Measurements from ENCODE around the gene NFAM1. TPM values are rescaled to one million over a fixed set of nuclear protein-coding genes. Genes with fewer than 3 reads are reported as not detected.

Gene NFAM1
- total and polyA plus RNA-seq, 2 experiments from 2014 or later, result 0.11 to 0.49 TPM

DNA sequence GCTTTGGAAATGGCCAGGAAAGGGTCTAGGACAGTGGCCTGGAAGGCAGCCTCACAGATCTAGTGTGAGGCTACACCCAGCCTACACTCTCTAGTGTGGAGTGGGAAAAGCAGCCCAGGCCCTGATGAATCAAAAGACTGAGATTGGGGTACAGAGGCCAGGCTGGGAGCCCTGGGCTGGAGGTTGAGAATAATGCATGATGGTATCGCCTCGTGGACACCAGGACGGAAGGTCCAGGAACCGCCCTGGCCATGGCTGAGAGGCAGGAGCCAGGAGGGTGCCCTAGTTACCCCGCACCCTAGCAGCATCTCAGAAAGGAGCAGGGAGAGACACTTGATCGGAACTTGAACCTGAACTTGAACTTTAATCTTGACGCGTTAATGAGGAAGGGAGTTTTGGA is 40.5 kb upstream of the NFAM1 start:
- peaks cover 14% of the 10 kb centered on the region for H3K27me3 Mint-ChIP-seq (ENCODE audit: insufficient read depth, low read depth, poor library complexity)
- 0 out of 2 replicates have a peak, but pooled peaks cover 3% of the 10 kb centered on the region for H3K4me1 ChIP-seq (ENCODE audit: insufficient read depth)
- no peaks in the 10 kb centered on the region for H3K36me3 Mint-ChIP-seq (ENCODE audit: low read depth)
- no peaks in the 10 kb centered on the region for H4K20me1 ChIP-seq (replicated peaks; ENCODE audit: insufficient read depth)
- ATAC-seq (no peak), DNase-seq (ENCODE audit: low spot score) (no peak)
- H3K9me2 ChIP-seq (ENCODE audit: insufficient read depth), result no peaks in the 10 kb centered on the region
- no peaks in the 10 kb centered on the region for H3F3A ChIP-seq (replicated peaks; ENCODE audit: low read depth)
- no peak overlapping the region for H3K27ac ChIP-seq (ENCODE audit: low read depth)
- 0 out of 2 replicates have a peak overlapping the region, but pooled peaks have one; percentile 56 for H2AFZ ChIP-seq
- H3K79me2 ChIP-seq (replicated peaks; ENCODE audit: insufficient read depth), result no peaks in the 10 kb centered on the region
- no peaks in the 10 kb centered on the region for H3K27me3 ChIP-seq (ENCODE audit: insufficient read depth)
- H3K4me3 ChIP-seq, result no peak overlapping the region
- no peaks in the 10 kb centered on the region for H3K36me3 ChIP-seq (ENCODE audit: insufficient read depth)
- no peak overlapping the region for H3K4me3 Mint-ChIP-seq
- TF ChIP-seq, protein P1, sequence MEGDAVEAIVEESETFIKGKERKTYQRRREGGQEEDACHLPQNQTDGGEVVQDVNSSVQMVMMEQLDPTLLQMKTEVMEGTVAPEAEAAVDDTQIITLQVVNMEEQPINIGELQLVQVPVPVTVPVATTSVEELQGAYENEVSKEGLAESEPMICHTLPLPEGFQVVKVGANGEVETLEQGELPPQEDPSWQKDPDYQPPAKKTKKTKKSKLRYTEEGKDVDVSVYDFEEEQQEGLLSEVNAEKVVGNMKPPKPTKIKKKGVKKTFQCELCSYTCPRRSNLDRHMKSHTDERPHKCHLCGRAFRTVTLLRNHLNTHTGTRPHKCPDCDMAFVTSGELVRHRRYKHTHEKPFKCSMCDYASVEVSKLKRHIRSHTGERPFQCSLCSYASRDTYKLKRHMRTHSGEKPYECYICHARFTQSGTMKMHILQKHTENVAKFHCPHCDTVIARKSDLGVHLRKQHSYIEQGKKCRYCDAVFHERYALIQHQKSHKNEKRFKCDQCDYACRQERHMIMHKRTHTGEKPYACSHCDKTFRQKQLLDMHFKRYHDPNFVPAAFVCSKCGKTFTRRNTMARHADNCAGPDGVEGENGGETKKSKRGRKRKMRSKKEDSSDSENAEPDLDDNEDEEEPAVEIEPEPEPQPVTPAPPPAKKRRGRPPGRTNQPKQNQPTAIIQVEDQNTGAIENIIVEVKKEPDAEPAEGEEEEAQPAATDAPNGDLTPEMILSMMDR (conservative IDR thresholded peaks at IDR 0.05; ENCODE audit: low read depth in 2 of 2), result no peak
- H3K9me3 Mint-ChIP-seq, result no peaks in the 10 kb centered on the region
- no peak overlapping the region for H3K27ac Mint-ChIP-seq
- H3K4me1 Mint-ChIP-seq, result peaks cover 10% of the 10 kb centered on the region
- H3K4me2 ChIP-seq, result no peak overlapping the region

DNA sequence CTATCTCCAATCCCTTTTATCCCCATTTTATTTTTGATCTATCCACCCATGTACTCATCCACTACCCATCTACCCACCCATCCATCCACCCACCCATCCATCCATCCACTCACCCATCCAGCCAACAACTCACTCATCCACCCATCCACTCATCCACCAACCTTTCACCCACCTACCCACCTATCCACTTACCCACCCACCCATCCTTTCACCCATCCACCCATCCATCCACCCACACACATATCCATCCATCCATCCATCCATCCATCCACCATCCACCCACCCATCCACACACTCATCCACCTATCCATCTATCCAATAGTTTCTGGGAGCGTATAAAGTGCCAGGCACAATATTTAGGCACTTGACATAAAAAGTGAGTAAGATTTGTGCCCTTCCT is 39.2 kb upstream of the NFAM1 start:
- DNase-seq (ENCODE audit: low spot score) (no peak), ATAC-seq (no peak)
- Histone ChIP-seq H2AFZ (no peak overlapping the region), H3K36me3 (ENCODE audit: insufficient read depth) (no peaks in the 10 kb centered on the region), H3K4me2 (no peak overlapping the region), H3K79me2 (replicated peaks; ENCODE audit: insufficient read depth) (no peaks in the 10 kb centered on the region), H3K9me2 (ENCODE audit: insufficient read depth) (no peaks in the 10 kb centered on the region), H3K27ac (ENCODE audit: low read depth) (no peak overlapping the region), H3K27me3 (ENCODE audit: insufficient read depth) (no peaks in the 10 kb centered on the region), H3F3A (replicated peaks; ENCODE audit: low read depth) (no peaks in the 10 kb centered on the region), H4K20me1 (replicated peaks; ENCODE audit: insufficient read depth) (no peaks in the 10 kb centered on the region), H3K4me1 (ENCODE audit: insufficient read depth) (0 out of 2 replicates have a peak, but pooled peaks cover 3% of the 10 kb centered on the region), H3K4me3 (no peak overlapping the region)
- Mint-ChIP-seq H3K4me1 (peaks cover 10% of the 10 kb centered on the region), H3K36me3 (ENCODE audit: low read depth) (no peaks in the 10 kb centered on the region), H3K27ac (no peak overlapping the region), H3K4me3 (no peak overlapping the region), H3K9me3 (no peaks in the 10 kb centered on the region), H3K27me3 (ENCODE audit: insufficient read depth, low read depth, poor library complexity) (peaks cover 14% of the 10 kb centered on the region)
- TF ChIP-seq, protein P1 (conservative IDR thresholded peaks at IDR 0.05; ENCODE audit: low read depth in 2 of 2), result no peak
- TF ChIP-seq, protein P2, sequence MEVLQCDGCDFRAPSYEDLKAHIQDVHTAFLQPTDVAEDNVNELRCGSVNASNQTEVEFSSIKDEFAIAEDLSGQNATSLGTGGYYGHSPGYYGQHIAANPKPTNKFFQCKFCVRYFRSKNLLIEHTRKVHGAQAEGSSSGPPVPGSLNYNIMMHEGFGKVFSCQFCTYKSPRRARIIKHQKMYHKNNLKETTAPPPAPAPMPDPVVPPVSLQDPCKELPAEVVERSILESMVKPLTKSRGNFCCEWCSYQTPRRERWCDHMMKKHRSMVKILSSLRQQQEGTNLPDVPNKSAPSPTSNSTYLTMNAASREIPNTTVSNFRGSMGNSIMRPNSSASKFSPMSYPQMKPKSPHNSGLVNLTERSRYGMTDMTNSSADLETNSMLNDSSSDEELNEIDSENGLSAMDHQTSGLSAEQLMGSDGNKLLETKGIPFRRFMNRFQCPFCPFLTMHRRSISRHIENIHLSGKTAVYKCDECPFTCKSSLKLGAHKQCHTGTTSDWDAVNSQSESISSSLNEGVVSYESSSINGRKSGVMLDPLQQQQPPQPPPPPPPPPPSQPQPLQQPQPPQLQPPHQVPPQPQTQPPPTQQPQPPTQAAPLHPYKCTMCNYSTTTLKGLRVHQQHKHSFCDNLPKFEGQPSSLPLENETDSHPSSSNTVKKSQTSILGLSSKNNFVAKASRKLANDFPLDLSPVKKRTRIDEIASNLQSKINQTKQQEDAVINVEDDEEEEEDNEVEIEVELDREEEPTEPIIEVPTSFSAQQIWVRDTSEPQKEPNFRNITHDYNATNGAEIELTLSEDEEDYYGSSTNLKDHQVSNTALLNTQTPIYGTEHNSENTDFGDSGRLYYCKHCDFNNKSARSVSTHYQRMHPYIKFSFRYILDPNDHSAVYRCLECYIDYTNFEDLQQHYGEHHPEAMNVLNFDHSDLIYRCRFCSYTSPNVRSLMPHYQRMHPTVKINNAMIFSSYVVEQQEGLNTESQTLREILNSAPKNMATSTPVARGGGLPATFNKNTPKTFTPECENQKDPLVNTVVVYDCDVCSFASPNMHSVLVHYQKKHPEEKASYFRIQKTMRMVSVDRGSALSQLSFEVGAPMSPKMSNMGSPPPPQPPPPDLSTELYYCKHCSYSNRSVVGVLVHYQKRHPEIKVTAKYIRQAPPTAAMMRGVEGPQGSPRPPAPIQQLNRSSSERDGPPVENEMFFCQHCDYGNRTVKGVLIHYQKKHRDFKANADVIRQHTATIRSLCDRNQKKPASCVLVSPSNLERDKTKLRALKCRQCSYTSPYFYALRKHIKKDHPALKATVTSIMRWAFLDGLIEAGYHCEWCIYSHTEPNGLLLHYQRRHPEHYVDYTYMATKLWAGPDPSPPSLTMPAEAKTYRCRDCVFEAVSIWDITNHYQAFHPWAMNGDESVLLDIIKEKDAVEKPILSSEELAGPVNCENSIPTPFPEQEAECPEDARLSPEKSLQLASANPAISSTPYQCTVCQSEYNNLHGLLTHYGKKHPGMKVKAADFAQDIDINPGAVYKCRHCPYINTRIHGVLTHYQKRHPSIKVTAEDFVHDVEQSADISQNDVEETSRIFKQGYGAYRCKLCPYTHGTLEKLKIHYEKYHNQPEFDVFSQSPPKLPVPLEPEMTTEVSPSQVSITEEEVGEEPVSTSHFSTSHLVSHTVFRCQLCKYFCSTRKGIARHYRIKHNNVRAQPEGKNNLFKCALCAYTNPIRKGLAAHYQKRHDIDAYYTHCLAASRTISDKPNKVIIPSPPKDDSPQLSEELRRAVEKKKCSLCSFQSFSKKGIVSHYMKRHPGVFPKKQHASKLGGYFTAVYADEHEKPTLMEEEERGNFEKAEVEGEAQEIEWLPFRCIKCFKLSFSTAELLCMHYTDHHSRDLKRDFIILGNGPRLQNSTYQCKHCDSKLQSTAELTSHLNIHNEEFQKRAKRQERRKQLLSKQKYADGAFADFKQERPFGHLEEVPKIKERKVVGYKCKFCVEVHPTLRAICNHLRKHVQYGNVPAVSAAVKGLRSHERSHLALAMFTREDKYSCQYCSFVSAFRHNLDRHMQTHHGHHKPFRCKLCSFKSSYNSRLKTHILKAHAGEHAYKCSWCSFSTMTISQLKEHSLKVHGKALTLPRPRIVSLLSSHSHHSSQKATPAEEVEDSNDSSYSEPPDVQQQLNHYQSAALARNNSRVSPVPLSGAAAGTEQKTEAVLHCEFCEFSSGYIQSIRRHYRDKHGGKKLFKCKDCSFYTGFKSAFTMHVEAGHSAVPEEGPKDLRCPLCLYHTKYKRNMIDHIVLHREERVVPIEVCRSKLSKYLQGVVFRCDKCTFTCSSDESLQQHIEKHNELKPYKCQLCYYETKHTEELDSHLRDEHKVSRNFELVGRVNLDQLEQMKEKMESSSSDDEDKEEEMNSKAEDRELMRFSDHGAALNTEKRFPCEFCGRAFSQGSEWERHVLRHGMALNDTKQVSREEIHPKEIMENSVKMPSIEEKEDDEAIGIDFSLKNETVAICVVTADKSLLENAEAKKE (CRISPR knock-in tag; IDR thresholded peaks at IDR 0.05), result no peak
- TF ChIP-seq STAT1 (IDR thresholded peaks at IDR 0.05; ENCODE audit: unreplicated experiment), result no peak
- TF ChIP-seq, protein P3, sequence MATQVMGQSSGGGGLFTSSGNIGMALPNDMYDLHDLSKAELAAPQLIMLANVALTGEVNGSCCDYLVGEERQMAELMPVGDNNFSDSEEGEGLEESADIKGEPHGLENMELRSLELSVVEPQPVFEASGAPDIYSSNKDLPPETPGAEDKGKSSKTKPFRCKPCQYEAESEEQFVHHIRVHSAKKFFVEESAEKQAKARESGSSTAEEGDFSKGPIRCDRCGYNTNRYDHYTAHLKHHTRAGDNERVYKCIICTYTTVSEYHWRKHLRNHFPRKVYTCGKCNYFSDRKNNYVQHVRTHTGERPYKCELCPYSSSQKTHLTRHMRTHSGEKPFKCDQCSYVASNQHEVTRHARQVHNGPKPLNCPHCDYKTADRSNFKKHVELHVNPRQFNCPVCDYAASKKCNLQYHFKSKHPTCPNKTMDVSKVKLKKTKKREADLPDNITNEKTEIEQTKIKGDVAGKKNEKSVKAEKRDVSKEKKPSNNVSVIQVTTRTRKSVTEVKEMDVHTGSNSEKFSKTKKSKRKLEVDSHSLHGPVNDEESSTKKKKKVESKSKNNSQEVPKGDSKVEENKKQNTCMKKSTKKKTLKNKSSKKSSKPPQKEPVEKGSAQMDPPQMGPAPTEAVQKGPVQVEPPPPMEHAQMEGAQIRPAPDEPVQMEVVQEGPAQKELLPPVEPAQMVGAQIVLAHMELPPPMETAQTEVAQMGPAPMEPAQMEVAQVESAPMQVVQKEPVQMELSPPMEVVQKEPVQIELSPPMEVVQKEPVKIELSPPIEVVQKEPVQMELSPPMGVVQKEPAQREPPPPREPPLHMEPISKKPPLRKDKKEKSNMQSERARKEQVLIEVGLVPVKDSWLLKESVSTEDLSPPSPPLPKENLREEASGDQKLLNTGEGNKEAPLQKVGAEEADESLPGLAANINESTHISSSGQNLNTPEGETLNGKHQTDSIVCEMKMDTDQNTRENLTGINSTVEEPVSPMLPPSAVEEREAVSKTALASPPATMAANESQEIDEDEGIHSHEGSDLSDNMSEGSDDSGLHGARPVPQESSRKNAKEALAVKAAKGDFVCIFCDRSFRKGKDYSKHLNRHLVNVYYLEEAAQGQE (IDR thresholded peaks at IDR 0.05; ENCODE audit: unreplicated experiment), result no peak
- no peak for TF ChIP-seq JUNB (IDR thresholded peaks at IDR 0.05; ENCODE audit: unreplicated experiment)
- TF ChIP-seq, protein P4, sequence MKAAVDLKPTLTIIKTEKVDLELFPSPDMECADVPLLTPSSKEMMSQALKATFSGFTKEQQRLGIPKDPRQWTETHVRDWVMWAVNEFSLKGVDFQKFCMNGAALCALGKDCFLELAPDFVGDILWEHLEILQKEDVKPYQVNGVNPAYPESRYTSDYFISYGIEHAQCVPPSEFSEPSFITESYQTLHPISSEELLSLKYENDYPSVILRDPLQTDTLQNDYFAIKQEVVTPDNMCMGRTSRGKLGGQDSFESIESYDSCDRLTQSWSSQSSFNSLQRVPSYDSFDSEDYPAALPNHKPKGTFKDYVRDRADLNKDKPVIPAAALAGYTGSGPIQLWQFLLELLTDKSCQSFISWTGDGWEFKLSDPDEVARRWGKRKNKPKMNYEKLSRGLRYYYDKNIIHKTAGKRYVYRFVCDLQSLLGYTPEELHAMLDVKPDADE (IDR thresholded peaks at IDR 0.05), result no peak

Data from GM23338 (cell line).